Colon (tissue), 2 donors: ENCODE measurements around the gene GSK3A.

Source experiments
- FAIRE-seq: peaks from 2 replicates; lab custom pipeline; 2012; peaks lifted over from hg19 to GRCh38; lab: Jason Lieb, UNC
- donor health status: control.
- donor health status: control.

The GSK3A gene

GRCh38 chr19:42242512-42243409 is at the start of gene GSK3A:
GSK3A (minus strand) TSS chr19:42242602; CDS start chr19:42242465, 137 bp downstream.
- peak; percentile 89 for FAIRE-seq

GRCh38 chr19:42291435-42291810 is 49.0 kb upstream of the GSK3A start:
- no peak for FAIRE-seq

- FAIRE-seq = no peak
Observed at GRCh38 chr19:42290523-42291434, 48.4 kb upstream of the GSK3A start.

- FAIRE-seq = no peak
Observed at GRCh38 chr19:42290136-42290522, 47.7 kb upstream of the GSK3A start.

- no peak for FAIRE-seq
Observed at GRCh38 chr19:42289556-42290041, 47.2 kb upstream of the GSK3A start.

GRCh38 chr19:42288881-42289555 is 46.6 kb upstream of the GSK3A start:
- no peak for FAIRE-seq

- no peak for FAIRE-seq
Observed at GRCh38 chr19:42288387-42288786, 46.0 kb upstream of the GSK3A start.

GRCh38 chr19:42287827-42288107 is 45.4 kb upstream of the GSK3A start:
- no peak for FAIRE-seq

GRCh38 chr19:42287017-42287826 is 44.8 kb upstream of the GSK3A start:
- FAIRE-seq = no peak

GRCh38 chr19:42286349-42287016 is 44.1 kb upstream of the GSK3A start:
- no peak for FAIRE-seq

- no peak for FAIRE-seq
Observed at GRCh38 chr19:42285988-42286348, 43.6 kb upstream of the GSK3A start.

GRCh38 chr19:42285541-42285941 is 43.1 kb upstream of the GSK3A start:
- no peak for FAIRE-seq

GRCh38 chr19:42284591-42285341 is 42.4 kb upstream of the GSK3A start:
- no peak for FAIRE-seq

- FAIRE-seq = no peak
Observed at GRCh38 chr19:42284066-42284501, 41.7 kb upstream of the GSK3A start.

GRCh38 chr19:42283188-42284065 is 41.0 kb upstream of the GSK3A start:
- no peak for FAIRE-seq

GRCh38 chr19:42282819-42283187 is 40.4 kb upstream of the GSK3A start:
- FAIRE-seq = no peak

- no peak for FAIRE-seq
Observed at GRCh38 chr19:42281827-42282762, 39.7 kb upstream of the GSK3A start.

- no peak for FAIRE-seq
Observed at GRCh38 chr19:42281146-42281826, 38.9 kb upstream of the GSK3A start.
